ENCODE results near the gene CD300E.
"Not testable (repeated sequence)": the region's sequence is repeated elsewhere in the genome, so short reads cannot be mapped to it uniquely, and the experiment has no call there.

CD300E gene

DNA sequence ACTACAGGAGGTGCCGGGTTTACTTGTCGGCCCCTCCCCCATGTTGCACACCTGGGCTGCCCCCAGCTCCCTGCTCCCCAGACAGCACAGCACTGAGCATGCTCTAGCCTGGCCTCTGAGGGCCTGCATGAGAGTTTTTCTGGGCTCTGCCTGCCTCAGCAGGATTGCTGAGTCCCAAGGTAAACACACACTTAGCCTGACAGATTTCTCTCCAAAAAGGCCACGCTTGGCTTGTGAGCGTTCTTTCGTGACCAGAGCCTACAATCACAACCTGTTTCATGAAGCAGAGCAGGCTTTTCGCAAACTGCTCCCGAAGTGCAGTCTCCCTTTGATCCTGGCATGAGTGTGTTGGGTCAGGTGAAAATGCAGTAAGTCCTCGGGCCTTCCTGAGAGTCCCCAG, 9.8 kb upstream of the CD300E start:
- peak; percentile 96 for DNase-seq

DNA sequence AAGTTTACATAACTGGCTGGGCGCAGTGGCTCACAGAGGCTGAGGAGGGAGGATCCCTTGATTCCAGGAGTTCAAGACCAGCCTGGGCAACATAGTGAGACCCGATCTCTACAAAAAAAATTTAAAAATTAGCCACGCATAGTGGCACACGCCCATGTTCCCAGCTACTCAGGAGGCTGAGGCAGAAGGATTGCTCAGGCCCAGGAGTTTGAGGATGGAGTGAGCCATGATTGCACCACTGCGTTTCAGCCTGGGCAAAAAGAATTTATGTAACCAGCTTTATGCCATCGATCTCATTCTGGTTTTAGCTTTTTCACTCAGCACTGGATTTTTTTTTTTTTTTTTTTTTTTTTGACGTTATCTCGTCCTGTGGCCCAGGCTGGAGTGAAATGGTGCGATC, 9.1 kb upstream of the CD300E start:
- DNase-seq: no peak

DNA sequence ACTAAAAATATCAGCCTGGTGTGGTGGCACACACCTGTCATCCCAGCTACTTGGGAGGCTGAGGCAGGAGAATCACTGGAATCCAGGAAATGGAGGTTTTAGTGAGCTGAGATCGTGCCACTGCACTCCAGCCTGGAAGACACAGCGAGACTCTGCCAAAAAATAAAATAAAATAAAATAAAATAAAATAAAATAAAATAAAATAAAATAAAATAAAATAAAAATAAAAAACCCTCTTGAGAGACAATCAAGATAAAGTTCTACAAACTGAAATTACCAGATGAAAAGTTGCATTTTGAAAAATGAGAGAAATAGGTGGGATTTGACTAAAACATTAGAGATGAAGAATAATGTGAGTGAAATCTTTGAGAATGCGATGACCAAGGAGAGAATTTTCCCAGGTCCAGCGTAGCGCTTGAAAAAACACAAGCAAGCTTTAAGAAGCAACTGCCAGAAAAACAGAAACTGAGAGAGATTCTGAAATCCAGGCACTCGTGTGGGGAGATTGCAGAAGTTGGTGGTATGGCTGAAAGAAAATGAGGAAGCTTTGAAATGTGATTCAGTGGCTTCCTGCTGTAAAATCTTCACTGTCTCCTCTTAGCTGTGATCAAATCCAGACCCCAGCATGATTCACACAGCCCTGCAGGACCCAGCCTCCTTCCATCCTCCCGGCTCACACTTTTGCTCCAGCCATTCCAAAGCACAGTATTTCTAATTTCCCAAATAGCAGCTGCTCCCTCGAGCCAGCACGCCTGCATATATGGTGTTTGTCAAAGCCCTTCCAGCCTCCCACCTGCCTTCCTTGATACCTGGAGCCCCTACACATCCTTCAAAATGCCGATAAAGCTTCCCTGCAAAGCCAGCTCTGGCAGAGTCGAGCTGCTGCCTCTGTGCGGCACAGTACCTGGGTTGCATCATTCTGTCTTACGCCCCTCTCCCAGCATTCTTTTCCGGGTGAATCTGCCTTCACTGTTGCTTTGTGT, 8.2 kb upstream of the CD300E start:
- DNase-seq: peak; percentile 38

DNA sequence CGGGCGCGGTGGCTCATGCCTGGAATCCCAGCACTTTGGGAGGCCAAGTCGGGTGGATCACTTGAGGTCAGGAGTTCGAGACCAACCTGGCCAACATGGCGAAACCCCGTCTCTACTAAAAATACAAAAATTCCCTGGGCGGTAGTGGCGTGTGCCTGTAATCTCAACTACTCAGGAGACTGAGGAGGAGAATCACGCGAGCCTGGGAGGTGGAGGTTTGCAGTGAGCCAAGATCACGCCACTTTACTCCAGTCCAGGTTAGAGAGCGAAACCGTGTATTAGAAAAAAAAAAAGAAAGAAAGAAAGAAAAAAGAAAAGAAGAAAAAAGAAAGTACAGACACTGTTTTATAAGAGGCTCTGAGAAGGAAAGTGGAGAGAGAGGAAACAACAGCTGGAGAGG, 6.7 kb upstream of the CD300E start:
- DNase-seq: not testable (repeated sequence)

DNA sequence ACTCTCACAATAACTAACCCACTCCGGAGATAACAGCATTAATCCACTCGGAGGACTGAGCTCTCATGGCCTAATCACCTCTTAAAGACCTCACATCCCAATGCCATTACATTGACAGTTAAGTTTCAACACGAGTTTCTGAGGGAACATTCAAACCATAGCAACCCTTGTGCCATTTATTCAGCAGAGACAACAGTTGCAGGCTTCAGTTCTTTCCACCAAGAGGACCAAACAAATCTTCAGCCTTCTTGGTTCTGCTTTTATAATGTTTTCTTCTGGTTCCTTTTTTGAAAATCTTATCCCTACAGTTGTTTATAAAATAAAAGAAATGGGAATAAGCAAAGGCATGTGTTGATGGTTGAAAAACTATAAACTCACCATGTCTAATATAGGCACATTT, 2.1 kb upstream of the CD300E start:
- no peak for DNase-seq

DNA sequence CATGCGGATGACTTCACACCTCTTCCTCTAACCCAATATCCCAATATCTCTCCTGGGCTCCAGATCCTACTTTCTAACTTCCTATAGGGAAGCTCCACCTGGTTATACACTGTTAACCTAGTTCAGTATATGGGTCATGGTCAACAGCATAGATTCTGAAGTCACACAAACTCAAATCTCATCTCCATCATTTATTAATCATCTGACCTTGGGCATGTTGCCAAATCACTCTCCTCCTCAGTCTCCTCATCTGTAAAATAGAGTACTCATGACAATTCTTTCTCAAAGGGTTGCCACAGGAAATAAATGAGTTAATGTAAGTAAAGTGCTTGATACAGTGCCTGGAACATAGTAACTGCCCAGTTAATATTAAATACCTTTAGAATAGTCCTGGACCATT, 593 bp upstream of the CD300E start:
- no peak for DNase-seq

DNA sequence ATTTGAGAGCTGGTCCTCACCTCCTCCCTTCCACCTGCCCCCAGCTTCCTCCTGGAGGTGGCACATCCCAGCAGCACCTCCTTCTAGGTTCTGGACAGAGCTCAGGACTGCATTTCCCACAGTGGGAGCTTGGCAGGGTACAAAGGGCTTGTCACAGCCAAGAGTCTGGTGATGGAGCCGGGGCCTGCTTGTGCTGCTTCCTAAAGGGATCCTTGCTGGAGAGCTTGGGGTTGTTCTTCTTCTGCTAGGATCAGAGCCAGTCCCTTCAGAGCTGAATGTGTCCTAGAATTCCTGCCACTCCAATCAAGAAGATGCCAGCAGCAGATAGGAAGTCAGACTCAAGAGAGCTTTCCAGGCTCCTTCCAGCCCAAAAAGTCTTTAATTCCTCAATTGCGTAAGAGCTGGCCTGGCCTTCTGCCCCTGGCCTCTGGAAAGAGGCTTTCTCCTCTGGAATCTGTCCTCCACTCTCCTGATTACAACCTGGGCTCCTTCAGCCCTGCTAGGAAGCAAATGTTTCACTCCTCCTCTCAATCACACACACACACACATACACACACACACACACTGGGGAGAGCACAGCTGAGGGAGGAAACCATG, 4.4 kb downstream of the CD300E start:
- DNase-seq: no peak

DNA sequence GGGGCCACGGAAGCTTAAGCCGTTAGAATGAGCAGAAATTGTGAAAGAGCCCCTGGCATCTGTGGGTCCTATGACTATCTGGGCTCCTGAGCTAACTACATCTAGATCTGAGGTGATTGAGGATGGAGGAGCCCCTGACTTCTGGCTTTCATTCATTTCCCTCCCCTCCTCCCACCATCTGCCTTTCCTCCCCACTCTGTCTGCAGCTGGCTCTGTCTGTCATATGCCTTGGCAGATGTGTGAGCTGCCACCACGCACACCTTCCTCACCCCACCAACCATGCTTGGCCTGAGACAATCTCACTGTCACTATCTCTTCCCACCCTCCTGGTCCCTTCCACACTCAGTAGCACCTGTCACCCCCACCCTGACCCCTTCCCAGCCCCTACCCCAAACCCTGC, 5.1 kb downstream of the CD300E start:
- no peak for DNase-seq

DNA sequence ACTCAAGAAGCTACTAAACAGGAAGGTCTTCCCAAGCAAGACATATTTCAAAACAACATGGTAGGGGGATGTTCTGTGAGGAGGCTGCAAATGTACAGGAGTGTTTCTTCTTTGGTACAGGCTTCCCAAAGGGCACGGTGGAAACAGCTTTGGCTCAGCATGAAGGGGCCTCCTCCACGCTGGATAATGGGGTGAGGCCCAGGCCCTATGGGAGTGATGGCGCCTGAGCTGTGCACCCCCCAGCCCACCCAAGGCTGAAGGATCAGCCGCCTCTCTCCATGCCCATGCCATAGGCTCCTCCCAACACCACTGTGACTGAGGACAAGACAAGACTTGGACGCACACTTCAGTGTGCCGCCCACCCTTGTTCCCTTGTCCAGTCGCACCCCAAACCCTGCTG, 6.8 kb downstream of the CD300E start:
- DNase-seq: no peak

DNA sequence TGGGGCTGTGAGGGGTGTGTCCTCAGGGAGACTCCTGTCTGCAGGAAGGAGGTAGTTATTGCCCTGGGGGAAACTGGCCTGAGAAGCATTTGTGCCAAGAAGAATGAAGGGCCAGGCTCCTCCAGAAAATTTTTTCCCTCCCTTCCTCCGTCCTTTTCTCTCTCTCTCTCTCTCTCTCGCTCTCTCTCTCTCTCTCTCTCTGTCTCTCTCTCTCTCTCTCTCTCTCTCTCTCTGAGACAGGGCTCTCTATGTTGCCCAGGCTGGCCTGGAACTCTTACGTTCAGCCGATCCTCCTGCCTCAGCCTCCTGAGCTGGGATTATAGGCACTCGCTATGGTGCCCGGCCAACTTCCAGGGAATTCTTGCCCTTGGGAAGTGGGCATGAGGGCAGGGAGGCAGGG, 11.5 kb downstream of the CD300E start:
- no peak for DNase-seq

DNA sequence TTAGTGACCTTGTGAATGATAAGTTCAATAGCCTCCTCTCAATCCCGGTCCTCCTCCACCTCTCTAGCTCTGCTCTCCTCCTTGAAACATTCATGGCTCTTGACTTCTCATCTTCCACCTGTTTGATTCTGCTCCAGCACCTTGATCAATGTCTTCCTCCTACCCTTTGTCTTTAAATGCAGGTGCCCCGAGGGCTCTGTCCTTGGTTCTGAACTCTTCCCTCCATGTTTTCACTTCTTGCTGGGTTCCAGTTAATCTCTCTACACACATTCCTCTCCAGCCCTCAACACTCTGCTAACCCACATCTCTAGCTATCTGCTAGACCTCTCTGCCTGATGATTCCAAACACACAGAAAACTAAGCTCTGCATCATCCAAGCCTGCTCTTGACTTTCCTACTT, 13.4 kb downstream of the CD300E start:
- no peak for DNase-seq

DNA sequence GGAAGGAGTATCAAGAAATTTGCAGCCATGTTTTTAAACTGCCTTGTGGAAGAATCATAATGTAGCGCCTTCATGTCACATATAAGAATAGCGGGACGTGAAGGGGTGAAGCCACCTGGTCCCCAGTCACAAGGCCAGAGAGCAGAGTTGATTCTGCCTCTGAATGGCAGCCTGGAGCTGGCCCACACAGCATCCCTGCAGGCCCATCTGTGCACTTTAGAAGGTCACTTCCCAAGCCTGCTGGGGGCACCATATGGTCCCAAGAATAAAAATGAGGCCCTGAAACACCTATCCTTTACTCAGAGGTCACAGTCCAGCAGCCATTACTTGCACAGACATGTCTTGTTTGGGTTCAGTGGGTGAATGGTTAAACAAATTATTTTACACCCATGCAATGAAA, 15.0 kb downstream of the CD300E start:
- no peak for DNase-seq

DNA sequence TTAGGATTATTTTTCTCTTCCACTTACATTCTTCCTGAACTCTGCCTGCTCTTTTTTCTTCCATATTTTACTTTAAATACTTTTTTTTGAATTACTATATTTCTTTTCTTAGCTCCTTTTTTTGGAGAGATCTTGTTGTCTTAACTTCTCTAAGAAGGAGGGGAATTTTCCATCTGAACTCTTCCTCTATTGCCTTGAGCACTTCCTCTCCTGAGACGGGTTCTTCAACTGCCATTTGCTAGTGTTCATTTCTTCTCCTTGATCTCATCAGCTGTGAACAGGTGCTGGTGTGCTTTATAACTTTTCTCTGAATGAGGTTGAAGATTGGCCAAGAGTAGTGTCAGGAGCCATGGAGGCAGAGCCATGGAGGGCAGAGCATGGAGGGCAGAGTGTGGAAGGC, 16.3 kb downstream of the CD300E start:
- no peak for DNase-seq

DNA sequence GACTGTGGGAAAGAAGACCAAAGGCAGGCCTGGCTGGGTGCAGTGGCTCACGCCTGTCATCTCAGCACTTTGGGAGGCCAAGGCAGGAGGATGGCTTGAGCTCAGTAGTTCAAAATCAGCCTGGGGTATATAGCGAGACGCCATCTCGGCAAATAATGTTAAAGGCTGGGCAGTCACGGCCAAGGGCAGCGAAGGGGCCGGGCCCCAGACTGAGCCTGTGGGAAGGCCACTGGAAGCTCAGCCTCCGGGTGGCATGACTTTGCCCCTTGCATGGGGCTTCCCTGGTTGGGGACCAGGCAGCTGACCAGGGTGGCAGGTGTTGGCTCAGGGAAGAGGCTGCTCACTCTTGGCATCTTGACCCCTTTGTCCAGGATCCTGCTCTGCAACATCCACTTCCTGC, 17.5 kb downstream of the CD300E start:
- no peak for DNase-seq

DNA sequence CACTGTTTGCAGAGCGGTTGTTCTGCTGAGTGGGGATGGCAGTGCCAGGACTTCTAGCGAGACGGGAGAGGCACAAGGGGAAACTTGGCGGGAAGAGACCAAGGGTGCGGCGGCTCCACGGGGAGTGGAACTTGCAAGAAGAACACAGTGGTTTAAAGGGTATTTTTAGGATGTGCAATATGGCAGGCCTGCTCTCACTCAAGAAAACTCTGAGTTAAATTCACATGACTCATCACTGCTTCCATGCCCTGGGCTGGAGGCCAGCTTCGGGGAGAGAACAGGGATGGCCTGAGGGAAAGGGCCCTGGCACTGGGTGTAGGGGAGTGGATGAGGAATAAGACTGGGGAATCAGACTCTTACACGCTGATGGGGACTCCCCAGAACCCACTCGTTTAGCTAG, 18.2 kb downstream of the CD300E start:
- no peak for DNase-seq

DNA sequence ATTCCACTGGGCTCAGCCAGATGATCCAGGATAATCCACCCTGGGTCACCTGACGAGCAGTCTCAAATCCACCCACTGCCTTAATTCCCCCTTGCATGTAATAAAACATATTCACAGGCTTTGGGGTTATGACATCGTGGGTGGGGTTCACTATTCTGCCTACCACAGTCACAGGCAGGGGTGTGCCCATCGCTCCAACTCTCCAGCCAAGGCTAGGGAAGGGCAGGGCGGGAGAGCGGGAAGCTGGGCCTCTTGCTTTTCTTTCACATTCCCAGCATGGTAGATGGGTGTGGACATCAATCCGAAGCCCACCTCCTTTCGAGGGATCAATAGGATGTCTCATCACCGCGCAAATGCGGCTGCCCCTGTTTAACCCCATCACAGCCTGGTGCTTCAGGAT, 18.8 kb downstream of the CD300E start:
- no peak for DNase-seq

DNA sequence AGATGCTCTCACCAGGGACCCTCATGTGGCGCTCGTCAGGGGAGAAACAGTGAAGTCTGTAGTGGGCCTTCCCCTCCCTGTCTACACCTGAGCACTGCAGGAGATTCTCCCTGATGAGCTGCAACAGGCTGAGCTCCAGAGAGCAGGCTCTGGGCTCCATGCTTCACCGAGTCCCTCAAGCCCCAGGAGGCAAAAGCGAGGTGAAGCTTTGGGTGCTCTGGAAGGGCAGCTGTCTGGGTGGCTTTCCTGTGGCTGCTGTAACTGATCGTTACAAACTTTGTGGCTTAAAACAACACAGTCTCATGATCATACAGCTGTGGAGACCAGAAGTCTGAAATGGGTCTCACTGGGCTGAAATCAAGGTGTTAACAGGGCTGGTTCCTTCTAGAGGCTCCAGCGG, 19.3 kb downstream of the CD300E start:
- DNase-seq: no peak

DNA sequence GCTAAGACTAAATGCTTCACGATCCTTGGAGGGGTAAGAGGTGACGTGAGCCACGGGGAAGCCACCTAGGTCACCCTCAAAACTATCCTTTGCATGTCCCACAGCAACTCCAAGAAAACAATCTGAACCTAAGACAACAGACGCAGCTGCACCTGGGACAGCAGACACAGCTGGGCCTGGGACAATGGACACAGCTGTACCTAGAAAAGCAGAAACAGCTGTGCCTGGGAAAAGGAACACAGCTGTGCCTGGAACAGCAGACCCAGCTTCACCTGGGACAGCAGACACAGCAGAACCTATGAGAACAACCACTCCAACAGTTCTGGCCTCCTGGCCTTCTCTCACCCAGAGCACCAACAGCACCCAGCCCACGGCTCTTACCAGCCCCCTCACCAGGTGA, 19.8 kb downstream of the CD300E start:
- DNase-seq: no peak

DNA sequence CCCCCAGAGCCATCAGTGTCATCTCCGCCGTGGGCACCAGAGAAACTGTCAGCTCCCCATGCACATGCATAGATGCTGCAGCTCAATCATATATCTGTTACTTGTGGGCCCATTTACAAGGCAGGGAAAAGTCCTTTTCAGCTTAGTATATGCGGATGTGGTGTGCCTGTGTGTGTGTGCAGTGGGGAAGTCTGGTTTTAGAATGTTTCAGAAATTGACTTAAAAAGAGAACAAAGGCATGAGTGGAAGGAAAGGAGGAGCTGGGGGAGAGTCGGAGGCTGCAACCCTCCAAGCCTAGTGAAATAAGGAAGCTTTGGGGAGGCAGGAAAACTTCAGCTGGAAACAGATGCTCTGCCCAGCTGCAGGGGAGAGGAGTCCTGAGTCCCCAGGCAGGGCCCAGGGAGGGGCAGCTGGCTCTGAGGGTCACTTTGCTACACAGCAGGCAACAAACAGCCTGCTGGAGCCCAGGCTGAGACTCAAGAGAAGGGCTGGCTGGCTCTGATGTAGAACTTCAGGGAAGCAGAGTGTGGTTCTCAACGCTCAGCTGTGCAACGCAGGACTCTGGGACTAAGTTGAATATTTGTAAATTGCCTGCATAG, 20.4 kb downstream of the CD300E start:
- DNase-seq: no peak

DNA sequence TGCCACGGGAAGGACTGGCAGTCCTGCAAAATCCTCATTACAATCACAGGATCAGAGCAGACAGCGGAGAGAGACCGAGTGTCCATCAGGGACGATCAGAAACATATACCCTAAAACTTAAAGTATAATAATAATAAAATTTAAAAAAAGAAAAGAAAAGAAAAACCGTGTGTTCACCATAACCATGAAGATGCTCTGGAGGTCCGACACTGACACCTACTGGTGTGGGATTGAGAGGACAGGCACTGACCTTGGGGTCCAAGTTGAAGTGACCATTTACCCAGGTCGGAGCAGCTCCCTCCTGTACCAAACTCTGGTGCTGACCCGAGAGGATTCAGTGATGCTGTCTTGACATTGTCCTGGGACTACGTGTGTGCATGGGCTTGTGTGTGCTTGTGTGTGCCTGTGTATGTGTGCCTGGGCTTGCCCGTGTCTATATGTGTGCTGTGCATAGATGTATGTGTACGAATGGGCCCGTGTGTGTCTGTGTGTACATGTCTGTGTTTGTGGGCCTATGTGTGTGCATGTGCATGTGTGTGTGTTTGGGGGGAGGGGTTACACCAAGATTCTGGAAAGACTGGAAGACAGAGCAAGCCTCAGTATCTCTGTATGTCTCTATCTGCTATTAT, 21.5 kb downstream of the CD300E start:
- DNase-seq: peak; percentile 20

DNA sequence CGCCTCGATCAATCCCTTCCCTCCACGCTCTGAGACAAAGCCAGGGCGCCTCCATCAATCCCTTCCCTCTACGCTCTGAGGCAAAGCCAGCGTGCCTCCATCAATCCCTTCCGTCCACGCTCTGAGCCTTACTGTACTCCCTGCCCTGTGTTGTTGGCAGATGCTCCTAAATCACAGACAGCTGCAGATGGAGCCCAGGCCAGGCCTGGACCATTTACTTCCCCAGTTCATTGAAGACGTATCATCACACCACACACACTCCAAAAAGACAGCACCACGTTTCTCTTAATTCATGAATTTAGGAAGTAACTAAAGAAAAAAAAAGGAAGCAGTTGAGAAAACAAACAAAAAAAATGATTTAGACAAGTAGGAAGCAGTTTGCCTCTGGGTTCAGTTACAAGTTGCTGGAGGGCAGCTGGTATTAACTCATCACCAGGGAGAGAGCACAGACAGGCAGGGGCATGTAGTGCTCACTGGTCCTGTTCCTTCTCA, 24.0 kb downstream of the CD300E start:
- DNase-seq: no peak

DNA sequence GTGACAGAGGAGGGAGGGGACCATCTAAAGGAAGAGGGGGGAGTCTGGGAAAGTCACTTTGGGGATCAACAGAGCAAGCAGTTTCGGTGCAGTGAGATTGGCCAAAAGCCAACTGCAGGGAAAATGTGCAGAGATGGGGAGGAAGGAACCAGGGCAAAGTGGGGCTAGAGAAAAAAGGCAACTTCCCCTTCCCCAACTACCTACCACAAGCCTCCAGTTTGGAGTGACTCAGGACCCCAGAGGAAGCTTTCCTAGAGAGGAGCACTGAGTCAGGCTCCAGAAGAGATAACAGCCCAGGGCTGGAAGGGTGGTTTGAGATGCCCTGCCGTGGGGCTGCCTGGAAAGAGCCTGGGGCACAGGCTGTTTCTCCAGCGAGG, 24.5 kb downstream of the CD300E start:
- DNase-seq: no peak

DNA sequence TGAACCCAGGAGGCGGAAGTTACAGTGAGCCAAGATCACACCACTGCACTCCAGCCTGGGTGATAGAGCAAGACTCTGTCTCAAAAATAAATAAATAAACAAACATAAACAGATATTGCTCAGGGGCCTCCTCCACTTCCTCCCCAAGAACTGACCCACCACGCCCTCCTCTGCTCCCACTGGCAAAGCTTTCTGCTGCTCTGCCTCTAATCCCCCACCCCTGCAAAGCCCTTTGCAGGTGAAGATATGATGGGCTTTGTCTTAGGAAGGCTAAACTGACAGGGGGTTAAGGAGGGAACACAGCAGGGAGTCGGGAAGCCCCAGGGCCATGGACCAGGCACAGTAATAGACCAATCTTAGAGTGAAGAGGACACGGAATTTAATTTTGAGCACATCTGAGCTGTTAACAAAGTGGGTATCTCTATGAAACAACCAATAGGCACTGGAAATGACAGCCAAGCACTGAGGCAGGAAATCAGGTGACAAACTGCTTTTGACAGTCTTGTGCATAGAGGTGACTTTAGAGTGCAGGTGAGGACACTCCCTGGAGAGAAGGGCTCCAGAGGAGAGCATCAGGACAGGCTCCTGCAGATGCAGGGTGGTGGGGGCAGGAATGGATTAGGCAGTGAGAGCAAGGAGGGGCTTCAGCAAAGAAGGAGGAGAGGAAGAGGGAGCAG, 25.1 kb downstream of the CD300E start:
- DNase-seq: no peak

Data from NCI-H510A treated with DMSO at 0.1 percent for 48 hours (cell line).